ENCODE results near the gene MMRN2. TPM values are rescaled to one million over a fixed set of nuclear protein-coding genes. Genes with fewer than 3 reads are reported as not detected.

The MMRN2 gene
- total RNA-seq, 1 donor from 2014 or later = 0.40 TPM

DNA sequence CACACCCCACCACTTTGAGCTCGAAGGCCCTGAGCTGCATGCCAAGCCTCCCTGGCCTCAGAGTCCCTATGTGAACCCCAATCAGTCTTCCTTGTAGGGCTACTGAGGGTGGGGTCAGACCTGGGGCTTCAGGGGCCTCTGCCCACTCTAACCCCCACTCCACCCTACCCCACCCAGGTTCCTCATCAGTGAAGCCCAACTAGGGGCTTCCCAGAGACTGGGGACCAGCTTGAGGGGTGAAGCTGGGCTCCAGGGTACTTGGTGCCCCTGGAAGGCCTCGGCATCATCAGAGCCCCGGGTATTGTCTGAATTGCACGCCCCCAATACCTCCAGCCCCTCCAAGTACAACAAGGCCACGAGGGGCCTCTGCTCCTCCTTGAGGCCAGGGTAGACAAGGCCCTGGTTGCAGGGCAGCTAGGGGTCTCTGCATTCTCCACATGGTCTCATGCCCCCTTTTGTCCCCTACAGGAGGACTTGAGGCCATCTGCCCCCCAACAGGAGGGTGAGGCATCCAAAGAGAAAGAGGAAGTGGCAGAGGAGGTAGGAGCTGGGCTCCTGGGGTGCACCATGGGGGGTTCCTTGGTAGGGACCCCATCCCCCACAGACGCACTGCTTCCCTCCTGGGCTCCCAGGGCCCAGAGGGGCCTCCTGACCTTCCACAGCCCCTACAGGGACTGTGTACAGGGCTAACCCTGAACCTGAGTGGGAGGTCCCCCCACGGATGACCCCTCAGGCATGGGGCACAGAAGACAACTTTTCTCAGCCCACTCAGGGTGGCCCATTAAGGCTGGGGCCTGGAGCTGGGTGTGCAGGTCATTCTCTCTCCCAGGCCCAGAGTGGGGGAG is 4.9 kb upstream of the MMRN2 start:
- TF ChIP-seq, protein P1, sequence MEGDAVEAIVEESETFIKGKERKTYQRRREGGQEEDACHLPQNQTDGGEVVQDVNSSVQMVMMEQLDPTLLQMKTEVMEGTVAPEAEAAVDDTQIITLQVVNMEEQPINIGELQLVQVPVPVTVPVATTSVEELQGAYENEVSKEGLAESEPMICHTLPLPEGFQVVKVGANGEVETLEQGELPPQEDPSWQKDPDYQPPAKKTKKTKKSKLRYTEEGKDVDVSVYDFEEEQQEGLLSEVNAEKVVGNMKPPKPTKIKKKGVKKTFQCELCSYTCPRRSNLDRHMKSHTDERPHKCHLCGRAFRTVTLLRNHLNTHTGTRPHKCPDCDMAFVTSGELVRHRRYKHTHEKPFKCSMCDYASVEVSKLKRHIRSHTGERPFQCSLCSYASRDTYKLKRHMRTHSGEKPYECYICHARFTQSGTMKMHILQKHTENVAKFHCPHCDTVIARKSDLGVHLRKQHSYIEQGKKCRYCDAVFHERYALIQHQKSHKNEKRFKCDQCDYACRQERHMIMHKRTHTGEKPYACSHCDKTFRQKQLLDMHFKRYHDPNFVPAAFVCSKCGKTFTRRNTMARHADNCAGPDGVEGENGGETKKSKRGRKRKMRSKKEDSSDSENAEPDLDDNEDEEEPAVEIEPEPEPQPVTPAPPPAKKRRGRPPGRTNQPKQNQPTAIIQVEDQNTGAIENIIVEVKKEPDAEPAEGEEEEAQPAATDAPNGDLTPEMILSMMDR (conservative IDR thresholded peaks at IDR 0.05) = no peak
- no peaks in the 10 kb centered on the region for H3K27me3 Mint-ChIP-seq (ENCODE audit: low read depth)
- H3K36me3 Mint-ChIP-seq (ENCODE audit: low read depth) = no peaks in the 10 kb centered on the region
- peak overlapping the region; percentile 88 for H3K27ac Mint-ChIP-seq (ENCODE audit: unreplicated experiment)
- no peaks in the 10 kb centered on the region for H3K9me3 Mint-ChIP-seq
- H3K4me1 Mint-ChIP-seq = peaks cover 31% of the 10 kb centered on the region
- no peak for DNase-seq (ENCODE audit: low read depth, low spot score)
- H3K4me3 Mint-ChIP-seq = no peak overlapping the region

DNA sequence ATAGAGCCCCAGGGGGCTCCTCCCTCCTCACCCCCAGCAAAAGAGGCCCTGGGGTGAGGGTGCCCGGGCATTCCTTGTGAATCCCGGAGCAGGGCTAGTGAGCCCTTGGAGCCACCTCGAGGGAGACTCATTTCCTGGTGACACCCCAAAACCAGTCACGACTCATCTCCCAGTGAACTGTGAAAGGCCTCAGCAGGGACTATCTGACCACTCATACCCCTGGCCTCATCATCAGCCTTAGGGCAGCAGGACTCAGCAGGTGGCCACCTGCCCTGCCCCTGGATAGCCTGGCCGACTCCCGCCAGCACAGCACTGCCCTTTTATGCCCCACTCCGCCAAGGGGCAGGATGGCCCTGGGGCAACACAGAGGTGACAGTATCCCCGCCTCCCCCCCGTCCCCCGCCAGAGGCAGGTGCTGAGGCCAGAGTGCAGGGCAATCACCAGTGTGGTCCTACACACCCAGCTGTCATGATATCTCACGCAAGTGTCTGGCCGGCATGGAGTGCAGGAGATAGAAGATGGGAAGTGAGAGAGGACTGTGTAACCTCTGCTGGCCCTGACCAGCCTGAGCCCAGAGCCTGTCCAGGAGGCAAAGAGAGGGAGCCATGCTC is 4.2 kb upstream of the MMRN2 start:
- H3K36me3 Mint-ChIP-seq (ENCODE audit: low read depth) = no peaks in the 10 kb centered on the region
- peak overlapping the region; percentile 88 for H3K27ac Mint-ChIP-seq (ENCODE audit: unreplicated experiment)
- no peaks in the 10 kb centered on the region for H3K27me3 Mint-ChIP-seq (ENCODE audit: low read depth)
- H3K4me1 Mint-ChIP-seq = peaks cover 29% of the 10 kb centered on the region
- no peaks in the 10 kb centered on the region for H3K9me3 Mint-ChIP-seq
- TF ChIP-seq, protein P1 (conservative IDR thresholded peaks at IDR 0.05) = no peak
- no peak overlapping the region for H3K4me3 Mint-ChIP-seq
- DNase-seq (ENCODE audit: low read depth, low spot score) = no peak

DNA sequence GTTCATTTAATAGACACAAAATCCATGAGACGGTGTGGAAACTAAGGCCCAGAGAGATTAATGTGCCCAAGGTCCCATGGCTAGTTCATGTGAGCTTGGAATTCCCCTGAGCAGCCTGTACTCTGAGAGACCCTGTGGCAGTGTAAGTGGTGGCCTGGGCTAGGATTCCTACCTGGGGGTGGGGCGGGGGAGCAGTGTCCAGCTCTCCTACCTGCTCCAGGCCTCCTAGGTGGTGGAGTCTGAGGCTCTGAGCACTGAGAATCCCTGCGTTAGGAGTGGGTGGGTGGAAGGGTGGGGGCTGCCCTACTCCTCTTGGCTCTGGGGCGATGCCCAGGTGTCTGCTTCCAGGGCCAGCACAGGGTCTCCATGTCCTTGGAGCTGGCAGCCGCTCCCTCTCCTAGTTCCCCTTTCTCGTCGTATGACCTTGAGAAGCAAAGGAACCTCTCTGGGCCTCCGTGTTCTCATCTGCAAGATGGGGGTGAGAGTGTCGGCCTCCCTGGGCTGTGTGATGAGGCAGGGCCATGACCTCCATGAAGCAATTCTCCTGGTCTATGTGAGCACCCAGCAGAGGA is 3.5 kb upstream of the MMRN2 start:
- no peak for DNase-seq (ENCODE audit: low read depth, low spot score)
- Mint-ChIP-seq H3K4me3 (peak overlapping the region; percentile 56), H3K27me3 (ENCODE audit: low read depth) (no peaks in the 10 kb centered on the region), H3K27ac (ENCODE audit: unreplicated experiment) (peak overlapping the region; percentile 96), H3K36me3 (ENCODE audit: low read depth) (no peaks in the 10 kb centered on the region), H3K9me3 (no peaks in the 10 kb centered on the region), H3K4me1 (peaks cover 27% of the 10 kb centered on the region)
- TF ChIP-seq, protein P1 (conservative IDR thresholded peaks at IDR 0.05) = no peak

GRCh38 chr10:86960003-86960862 is 2.8 kb upstream of the MMRN2 start:
- Mint-ChIP-seq H3K4me3 (peak overlapping the region; percentile 56), H3K27ac (ENCODE audit: unreplicated experiment) (peak overlapping the region; percentile 96), H3K9me3 (no peaks in the 10 kb centered on the region), H3K36me3 (ENCODE audit: low read depth) (no peaks in the 10 kb centered on the region), H3K27me3 (ENCODE audit: low read depth) (no peaks in the 10 kb centered on the region), H3K4me1 (peaks cover 24% of the 10 kb centered on the region)
- TF ChIP-seq, protein P1 (conservative IDR thresholded peaks at IDR 0.05) = peak; percentile 81
- DNase-seq (ENCODE audit: low read depth, low spot score) = peak; percentile 48

GRCh38 chr10:86959737-86960002 is 2.3 kb upstream of the MMRN2 start:
- Mint-ChIP-seq H3K27me3 (ENCODE audit: low read depth) (no peaks in the 10 kb centered on the region), H3K9me3 (no peaks in the 10 kb centered on the region), H3K27ac (ENCODE audit: unreplicated experiment) (no peak overlapping the region), H3K4me3 (no peak overlapping the region), H3K36me3 (ENCODE audit: low read depth) (no peaks in the 10 kb centered on the region), H3K4me1 (peaks cover 27% of the 10 kb centered on the region)
- DNase-seq (ENCODE audit: low read depth, low spot score) = no peak
- TF ChIP-seq, protein P1 (conservative IDR thresholded peaks at IDR 0.05) = no peak

Measured in neural crest cell (in vitro differentiated cells).